NK-92 treated with Interleukin-12 subunit alpha and Interleukin-12 subunit beta, amount 100 ng/mL, for 24 hours (cell line): Measurements from ENCODE around the gene CHPF2.

Experiments
- DNase-seq: peaks from one replicate; lab custom pipeline; 2025; lab: John Stamatoyannopoulos, UW

CHPF2 gene

GRCh38 chr7:151246102-151246850, 14.0 kb downstream of the CHPF2 start:
- no peak for DNase-seq

GRCh38 chr7:151246851-151247580, 14.7 kb downstream of the CHPF2 start:
- no peak for DNase-seq

- DNase-seq: no peak
These were observed 15.5 kb downstream of the CHPF2 start for GRCh38 chr7:151247611-151248345.

GRCh38 chr7:151248346-151249033, 16.2 kb downstream of the CHPF2 start, which contains the start of gene SMARCD3:
Gene SMARCD3, minus strand, starts transcription at chr7:151248694. Its CDS starts 132 bp downstream, at chr7:151248562.
- DNase-seq: no peak

- no peak for DNase-seq
These were observed 16.9 kb downstream of the CHPF2 start for GRCh38 chr7:151249034-151249731.

- DNase-seq: no peak
These were observed 17.4 kb downstream of the CHPF2 start for GRCh38 chr7:151249732-151250072.

GRCh38 chr7:151250181-151251132, 18.2 kb downstream of the CHPF2 start:
- DNase-seq: no peak

- DNase-seq: no peak
These were observed 19.0 kb downstream of the CHPF2 start for GRCh38 chr7:151251328-151251688.

GRCh38 chr7:151251689-151252560, 19.6 kb downstream of the CHPF2 start:
- DNase-seq: no peak

- no peak for DNase-seq
These were observed 20.2 kb downstream of the CHPF2 start for GRCh38 chr7:151252561-151252835.

GRCh38 chr7:151252961-151253711, 20.9 kb downstream of the CHPF2 start:
- no peak for DNase-seq

- no peak for DNase-seq
These were observed 22.0 kb downstream of the CHPF2 start for GRCh38 chr7:151254316-151254715.

GRCh38 chr7:151254851-151255250, 22.6 kb downstream of the CHPF2 start:
- no peak for DNase-seq

GRCh38 chr7:151255390-151255789, 23.1 kb downstream of the CHPF2 start:
- no peak for DNase-seq

- DNase-seq: no peak
These were observed 24.2 kb downstream of the CHPF2 start for GRCh38 chr7:151256410-151257045.

GRCh38 chr7:151257990-151258389, 25.7 kb downstream of the CHPF2 start:
- DNase-seq: no peak

GRCh38 chr7:151260471-151260870, 28.2 kb downstream of the CHPF2 start:
- DNase-seq: no peak

GRCh38 chr7:151260883-151261282, 28.6 kb downstream of the CHPF2 start:
- no peak for DNase-seq

GRCh38 chr7:151261529-151261928, 29.2 kb downstream of the CHPF2 start:
- DNase-seq: no peak
